ENCODE measurements around the gene HIBCH.

HIBCH gene

DNA sequence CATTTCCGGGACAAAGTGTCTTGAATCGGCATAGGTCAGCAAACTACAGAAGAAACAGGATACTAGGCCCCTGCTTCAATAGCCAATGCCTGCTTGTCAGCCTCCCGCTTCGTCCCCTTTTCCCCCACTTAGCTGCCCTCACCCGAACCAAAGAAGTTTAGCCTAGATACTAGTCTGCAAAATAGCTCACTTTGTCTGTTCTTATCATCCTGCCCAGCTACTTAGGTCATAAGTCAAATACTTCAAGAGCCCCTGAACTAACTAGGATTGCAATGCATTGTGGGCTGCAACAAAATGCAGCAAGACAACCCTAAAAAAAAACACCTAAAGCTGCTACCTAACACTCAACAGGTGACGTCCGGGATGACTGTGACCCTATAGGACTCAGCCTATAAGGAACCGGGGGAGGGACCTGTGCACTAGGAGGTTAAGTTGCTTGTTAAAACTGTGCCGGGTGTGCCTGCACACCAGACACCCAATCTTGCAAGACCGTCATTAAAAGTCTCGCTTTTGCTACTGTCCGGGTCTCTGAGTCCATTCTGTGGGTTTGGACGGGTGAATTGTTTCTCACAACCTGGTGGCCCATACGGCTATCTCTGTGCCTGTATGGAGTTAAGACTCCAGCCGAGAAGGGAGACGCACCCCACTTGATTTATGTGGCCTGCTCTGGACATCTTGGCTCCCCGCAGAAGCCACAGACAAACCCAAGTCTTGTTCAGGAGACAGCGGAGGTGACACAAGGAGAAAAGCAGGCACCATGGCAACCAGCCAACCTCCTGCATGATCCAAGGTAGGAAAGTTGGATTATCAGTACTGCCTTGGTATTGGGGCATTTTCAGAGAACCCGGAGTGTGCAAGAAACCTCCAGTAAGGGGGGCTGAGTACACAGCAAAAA lies 105.9 kb downstream of the HIBCH start:
- H3K9ac ChIP-seq = no peak overlapping the region
- no peak overlapping the region for H3K4me2 ChIP-seq (ENCODE audit: low read length)
- H3K4me1 ChIP-seq = no peaks in the 10 kb centered on the region
- H3K79me2 ChIP-seq = no peaks in the 10 kb centered on the region
- no peak overlapping the region for H2AFZ ChIP-seq
- no peak overlapping the region for H3K27ac ChIP-seq
- TF ChIP-seq, protein P1, sequence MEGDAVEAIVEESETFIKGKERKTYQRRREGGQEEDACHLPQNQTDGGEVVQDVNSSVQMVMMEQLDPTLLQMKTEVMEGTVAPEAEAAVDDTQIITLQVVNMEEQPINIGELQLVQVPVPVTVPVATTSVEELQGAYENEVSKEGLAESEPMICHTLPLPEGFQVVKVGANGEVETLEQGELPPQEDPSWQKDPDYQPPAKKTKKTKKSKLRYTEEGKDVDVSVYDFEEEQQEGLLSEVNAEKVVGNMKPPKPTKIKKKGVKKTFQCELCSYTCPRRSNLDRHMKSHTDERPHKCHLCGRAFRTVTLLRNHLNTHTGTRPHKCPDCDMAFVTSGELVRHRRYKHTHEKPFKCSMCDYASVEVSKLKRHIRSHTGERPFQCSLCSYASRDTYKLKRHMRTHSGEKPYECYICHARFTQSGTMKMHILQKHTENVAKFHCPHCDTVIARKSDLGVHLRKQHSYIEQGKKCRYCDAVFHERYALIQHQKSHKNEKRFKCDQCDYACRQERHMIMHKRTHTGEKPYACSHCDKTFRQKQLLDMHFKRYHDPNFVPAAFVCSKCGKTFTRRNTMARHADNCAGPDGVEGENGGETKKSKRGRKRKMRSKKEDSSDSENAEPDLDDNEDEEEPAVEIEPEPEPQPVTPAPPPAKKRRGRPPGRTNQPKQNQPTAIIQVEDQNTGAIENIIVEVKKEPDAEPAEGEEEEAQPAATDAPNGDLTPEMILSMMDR (IDR thresholded peaks at IDR 0.05) = no peak
- H3K36me3 ChIP-seq (ENCODE audit: control insufficient read depth, insufficient read depth, low read length) = no peaks in the 10 kb centered on the region
- H3K27me3 ChIP-seq (ENCODE audit: control insufficient read depth, insufficient read depth, low read length) = no peaks in the 10 kb centered on the region
- H3K9me3 ChIP-seq (ENCODE audit: control insufficient read depth, low read length) = no peaks in the 10 kb centered on the region
- no peak overlapping the region for H3K4me3 ChIP-seq (ENCODE audit: low read depth, low read length)

DNA sequence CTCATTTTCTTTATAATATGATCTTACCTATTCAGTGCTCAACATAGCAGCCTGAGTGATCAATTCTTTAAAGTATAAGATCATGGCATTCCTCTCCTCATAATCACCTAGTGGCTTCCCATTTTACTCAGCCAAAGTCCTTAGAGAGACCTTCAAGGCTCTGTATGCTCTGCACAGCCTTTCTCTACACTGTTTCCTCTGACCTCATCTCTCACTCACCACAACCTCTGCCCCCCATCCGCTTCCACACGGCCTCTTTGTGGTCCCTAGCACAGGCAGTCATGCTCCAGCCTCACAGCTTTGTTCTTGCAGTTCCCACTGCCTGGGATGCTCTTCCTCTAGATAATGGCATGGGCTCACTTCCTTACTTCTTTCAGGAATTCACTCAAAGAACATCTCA lies 109.2 kb downstream of the HIBCH start:
- Histone ChIP-seq H3K79me2 (no peaks in the 10 kb centered on the region), H2AFZ (no peak overlapping the region), H3K4me2 (ENCODE audit: low read length) (no peak overlapping the region), H3K4me1 (peaks cover 8% of the 10 kb centered on the region), H3K9me3 (ENCODE audit: control insufficient read depth, low read length) (no peaks in the 10 kb centered on the region), H3K4me3 (ENCODE audit: low read depth, low read length) (no peak overlapping the region), H3K27ac (no peak overlapping the region), H3K9ac (no peak overlapping the region), H3K27me3 (ENCODE audit: control insufficient read depth, insufficient read depth, low read length) (no peaks in the 10 kb centered on the region), H3K36me3 (ENCODE audit: control insufficient read depth, insufficient read depth, low read length) (no peaks in the 10 kb centered on the region)
- TF ChIP-seq, protein P1 (IDR thresholded peaks at IDR 0.05) = no peak

DNA sequence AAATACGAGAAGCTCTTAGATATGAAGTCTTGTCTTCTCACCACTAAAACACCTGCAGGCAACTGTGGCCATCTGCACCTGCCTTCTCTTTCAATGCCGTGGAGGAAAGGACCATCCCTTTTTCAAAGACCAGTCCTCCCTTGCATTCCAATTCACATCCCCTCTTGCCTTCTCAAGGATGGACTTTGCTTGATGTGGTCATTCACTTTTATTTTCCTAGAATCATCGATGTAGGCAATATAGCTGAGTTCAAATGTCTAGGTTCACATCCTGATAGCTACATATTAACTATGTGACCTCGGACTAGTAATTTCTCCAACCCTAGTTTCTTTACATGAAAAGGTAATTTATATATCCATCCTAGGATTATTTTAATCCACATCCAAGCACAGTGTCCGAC lies 110.1 kb downstream of the HIBCH start:
- peaks cover 8% of the 10 kb centered on the region for H3K4me1 ChIP-seq
- TF ChIP-seq, protein P1 (IDR thresholded peaks at IDR 0.05) = no peak
- H2AFZ ChIP-seq = no peak overlapping the region
- no peak overlapping the region for H3K4me3 ChIP-seq (ENCODE audit: low read depth, low read length)
- H3K27ac ChIP-seq = no peak overlapping the region
- no peaks in the 10 kb centered on the region for H3K36me3 ChIP-seq (ENCODE audit: control insufficient read depth, insufficient read depth, low read length)
- no peaks in the 10 kb centered on the region for H3K27me3 ChIP-seq (ENCODE audit: control insufficient read depth, insufficient read depth, low read length)
- no peaks in the 10 kb centered on the region for H3K9me3 ChIP-seq (ENCODE audit: control insufficient read depth, low read length)
- no peaks in the 10 kb centered on the region for H3K79me2 ChIP-seq
- H3K4me2 ChIP-seq (ENCODE audit: low read length) = no peak overlapping the region
- H3K9ac ChIP-seq = no peak overlapping the region

DNA sequence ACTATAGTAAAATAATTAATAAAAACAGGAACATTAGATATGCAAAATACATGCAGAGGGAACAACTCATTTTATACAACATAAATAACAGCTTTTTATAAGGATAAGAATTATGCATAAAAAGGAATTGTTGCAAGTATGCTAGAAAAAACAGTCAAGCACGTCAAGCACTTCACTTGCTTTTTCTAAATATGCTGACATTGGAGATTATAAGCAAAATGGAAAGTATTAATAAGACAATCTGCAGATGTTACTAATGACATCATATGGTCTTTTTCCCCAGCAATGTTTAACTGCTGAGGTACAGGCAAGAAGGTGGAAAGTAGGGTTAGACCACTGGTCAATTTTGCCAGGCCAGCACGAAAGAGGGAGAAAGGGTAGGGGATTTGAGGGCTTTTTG lies 111.7 kb downstream of the HIBCH start:
- H3K79me2 ChIP-seq = no peaks in the 10 kb centered on the region
- no peaks in the 10 kb centered on the region for H3K36me3 ChIP-seq (ENCODE audit: control insufficient read depth, insufficient read depth, low read length)
- TF ChIP-seq, protein P1 (IDR thresholded peaks at IDR 0.05) = no peak
- no peak overlapping the region for H3K27ac ChIP-seq
- no peak overlapping the region for H2AFZ ChIP-seq
- H3K9me3 ChIP-seq (ENCODE audit: control insufficient read depth, low read length) = no peaks in the 10 kb centered on the region
- no peak overlapping the region for H3K9ac ChIP-seq
- peaks cover 8% of the 10 kb centered on the region for H3K4me1 ChIP-seq
- H3K4me3 ChIP-seq (ENCODE audit: low read depth, low read length) = no peak overlapping the region
- no peak overlapping the region for H3K4me2 ChIP-seq (ENCODE audit: low read length)
- no peaks in the 10 kb centered on the region for H3K27me3 ChIP-seq (ENCODE audit: control insufficient read depth, insufficient read depth, low read length)

DNA sequence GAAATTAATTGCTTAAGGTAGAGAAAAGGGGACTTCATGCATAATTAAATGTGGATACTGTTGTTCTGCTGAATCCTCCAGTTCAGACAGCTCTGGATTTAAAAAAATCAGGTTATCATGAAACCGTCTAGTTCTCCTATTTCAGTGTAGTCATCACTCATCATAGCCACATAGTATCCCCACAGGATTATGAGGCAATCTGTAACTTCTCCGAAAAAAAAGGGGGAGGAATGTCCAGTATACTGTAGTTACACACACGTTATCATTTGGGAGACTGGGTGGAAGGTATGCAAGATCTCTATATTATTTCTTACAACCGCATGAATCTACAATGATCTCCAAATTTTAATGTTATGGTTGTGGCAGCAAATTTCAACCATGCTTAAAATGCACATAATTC lies 114.0 kb downstream of the HIBCH start:
- Histone ChIP-seq H3K36me3 (ENCODE audit: control insufficient read depth, insufficient read depth, low read length) (no peaks in the 10 kb centered on the region), H3K27ac (no peak overlapping the region), H3K4me1 (peaks cover 8% of the 10 kb centered on the region), H3K9ac (no peak overlapping the region), H3K79me2 (no peaks in the 10 kb centered on the region), H3K4me3 (ENCODE audit: low read depth, low read length) (no peak overlapping the region), H3K27me3 (ENCODE audit: control insufficient read depth, insufficient read depth, low read length) (no peaks in the 10 kb centered on the region), H3K4me2 (ENCODE audit: low read length) (no peak overlapping the region), H3K9me3 (ENCODE audit: control insufficient read depth, low read length) (no peaks in the 10 kb centered on the region), H2AFZ (no peak overlapping the region)
- TF ChIP-seq, protein P1 (IDR thresholded peaks at IDR 0.05) = no peak

All from parathyroid adenoma (tissue), 2 donors.